Measurements from ENCODE around the gene COQ8B.

The COQ8B gene

GRCh38 chr19:40690050-40690692, 26.5 kb downstream of the COQ8B start, which contains the start of gene NUMBL:
Gene NUMBL, minus strand, starts transcription at chr19:40690651. Its CDS starts 168 bp downstream, at chr19:40690483.
- no peak for TF ChIP-seq CTCF (IDR thresholded peaks at IDR 0.05)

DNA sequence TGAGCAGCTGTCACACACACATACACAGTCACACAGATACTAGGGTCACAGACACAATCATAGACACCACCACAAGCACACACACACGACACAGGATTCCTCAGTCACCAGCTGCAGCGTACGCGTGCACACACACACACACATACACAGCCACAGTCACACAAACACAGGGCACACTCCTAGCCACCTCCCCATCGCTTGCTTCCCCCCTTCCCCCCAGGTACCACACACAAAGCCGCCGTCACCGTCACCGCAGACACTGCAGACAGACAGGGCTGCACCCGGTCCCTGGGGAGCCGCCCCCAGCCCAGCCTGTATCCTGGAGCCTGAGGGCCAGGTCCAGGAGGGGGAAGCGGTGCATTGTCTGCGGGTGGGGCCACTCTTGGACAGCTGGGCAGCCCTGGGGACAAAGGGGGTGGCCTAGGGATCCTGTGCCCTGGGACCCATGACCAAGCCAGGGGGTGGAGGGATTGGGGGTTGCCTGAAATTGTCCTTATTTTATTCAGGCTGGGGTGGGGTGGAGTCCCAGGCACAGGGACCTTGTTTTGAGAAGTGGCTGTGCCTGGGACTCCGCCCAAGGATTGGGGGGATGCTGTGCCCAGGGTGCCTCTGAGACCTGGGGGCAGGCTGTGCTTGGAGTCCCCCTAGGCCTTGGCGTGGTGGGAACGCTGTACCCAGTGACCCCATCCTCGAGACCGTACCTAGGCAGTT, 27.2 kb downstream of the COQ8B start:
- TF ChIP-seq CTCF (IDR thresholded peaks at IDR 0.05): no peak

DNA sequence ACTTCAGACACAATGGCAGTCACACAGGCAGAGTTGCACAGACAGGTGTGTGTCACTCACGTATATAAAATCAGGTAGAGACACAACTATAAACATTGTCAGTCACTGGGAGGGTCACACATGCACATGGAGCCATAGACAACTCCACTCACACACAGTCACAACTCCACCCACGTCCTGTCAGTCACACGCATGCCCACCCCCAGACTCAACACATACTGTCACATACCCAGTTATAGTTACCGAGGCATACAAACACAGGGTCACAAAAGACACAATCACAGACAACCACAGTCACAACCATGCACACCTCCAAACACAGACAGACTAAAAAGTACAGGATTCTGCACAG, 27.7 kb downstream of the COQ8B start:
- no peak for TF ChIP-seq CTCF (IDR thresholded peaks at IDR 0.05)

GRCh38 chr19:40688309-40688708, 28.4 kb downstream of the COQ8B start:
- TF ChIP-seq CTCF (IDR thresholded peaks at IDR 0.05): no peak

DNA sequence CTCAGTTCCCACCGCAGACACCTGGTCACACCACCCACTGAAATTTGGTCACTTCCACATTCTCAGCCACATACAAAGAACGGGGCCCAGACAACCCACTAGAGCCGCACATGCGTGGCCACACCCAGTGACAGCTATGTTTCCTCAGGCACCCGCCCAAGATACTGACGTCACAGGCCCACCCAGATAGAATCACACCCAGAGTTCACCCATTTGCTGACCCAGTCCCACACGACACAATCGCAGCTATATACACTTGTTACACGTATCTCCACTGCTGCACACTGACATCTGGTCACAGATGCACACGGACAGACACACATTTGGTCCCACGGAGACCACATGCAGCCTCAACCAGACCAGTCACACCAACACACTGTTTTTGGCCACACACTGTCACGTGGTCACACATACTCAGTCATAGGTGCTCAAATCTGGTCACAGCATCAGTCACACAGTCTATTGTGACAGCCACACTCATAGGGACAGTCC, 29.1 kb downstream of the COQ8B start:
- no peak for TF ChIP-seq CTCF (IDR thresholded peaks at IDR 0.05)

GRCh38 chr19:40686882-40687524, 29.7 kb downstream of the COQ8B start:
- TF ChIP-seq CTCF (IDR thresholded peaks at IDR 0.05): no peak

DNA sequence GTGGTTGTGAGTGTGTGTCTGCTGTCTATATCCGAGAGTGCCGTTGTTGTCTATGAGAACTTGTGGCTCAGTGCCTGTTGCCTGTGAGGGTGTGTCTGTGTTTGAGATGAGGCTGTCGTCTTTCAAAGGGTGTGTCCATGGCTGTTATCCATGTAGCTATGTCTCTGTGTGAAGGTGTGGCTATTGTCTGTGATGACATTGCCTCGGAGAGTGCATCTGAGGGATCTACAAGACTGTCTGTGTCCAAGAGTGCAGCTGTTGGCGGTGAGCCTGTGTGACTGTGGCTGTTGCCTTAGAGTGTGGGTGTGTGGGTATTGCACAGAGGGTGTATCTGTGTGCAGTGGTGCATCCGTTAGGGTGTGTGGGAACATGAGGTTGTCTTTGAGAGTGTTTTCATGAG, 31.1 kb downstream of the COQ8B start:
- no peak for TF ChIP-seq CTCF (IDR thresholded peaks at IDR 0.05)

Data from LNCAP (cell line).